ENCODE results near the gene THEM4.

The THEM4 gene

DNA sequence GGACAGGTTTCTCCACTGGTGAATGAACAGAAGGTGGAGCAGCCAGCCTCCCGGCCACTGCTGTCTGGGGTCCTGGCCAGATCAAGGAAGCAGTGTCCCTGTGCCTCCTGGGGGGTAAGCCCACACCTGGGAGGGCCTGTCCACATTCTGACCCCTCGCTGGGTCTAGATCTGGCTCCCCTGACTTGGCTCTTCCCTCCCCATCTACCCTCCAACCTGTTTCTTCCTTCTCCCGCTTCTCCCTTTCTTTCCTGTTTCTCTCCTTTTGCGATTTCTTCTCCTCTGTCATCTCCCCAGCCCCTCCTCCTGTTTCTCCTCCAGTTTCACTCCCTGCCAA, 78.1 kb downstream of the THEM4 start:
- TF ChIP-seq, protein P1, sequence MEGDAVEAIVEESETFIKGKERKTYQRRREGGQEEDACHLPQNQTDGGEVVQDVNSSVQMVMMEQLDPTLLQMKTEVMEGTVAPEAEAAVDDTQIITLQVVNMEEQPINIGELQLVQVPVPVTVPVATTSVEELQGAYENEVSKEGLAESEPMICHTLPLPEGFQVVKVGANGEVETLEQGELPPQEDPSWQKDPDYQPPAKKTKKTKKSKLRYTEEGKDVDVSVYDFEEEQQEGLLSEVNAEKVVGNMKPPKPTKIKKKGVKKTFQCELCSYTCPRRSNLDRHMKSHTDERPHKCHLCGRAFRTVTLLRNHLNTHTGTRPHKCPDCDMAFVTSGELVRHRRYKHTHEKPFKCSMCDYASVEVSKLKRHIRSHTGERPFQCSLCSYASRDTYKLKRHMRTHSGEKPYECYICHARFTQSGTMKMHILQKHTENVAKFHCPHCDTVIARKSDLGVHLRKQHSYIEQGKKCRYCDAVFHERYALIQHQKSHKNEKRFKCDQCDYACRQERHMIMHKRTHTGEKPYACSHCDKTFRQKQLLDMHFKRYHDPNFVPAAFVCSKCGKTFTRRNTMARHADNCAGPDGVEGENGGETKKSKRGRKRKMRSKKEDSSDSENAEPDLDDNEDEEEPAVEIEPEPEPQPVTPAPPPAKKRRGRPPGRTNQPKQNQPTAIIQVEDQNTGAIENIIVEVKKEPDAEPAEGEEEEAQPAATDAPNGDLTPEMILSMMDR (IDR thresholded peaks at IDR 0.05), result no peak

DNA sequence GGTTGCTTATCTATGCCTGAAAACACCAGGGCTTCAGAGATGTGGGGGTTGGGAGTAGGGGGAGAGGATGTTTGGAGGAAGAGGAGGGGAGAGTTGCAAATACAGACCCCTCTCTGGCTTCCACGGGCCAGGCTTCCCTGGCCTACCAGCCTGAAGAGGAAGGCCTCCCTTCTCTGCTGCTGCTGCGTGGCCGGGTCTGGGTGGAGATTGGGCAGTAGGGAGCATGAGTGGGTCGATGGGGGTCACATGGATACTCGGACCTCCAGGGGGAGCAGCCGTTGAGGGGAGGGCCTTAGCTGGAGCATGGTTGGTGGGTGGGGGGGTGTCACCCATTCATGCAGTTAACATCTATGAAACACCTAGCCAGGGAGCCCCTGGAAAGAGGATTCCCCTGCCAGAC, 79.3 kb downstream of the THEM4 start:
- TF ChIP-seq, protein P1 (IDR thresholded peaks at IDR 0.05), result no peak

DNA sequence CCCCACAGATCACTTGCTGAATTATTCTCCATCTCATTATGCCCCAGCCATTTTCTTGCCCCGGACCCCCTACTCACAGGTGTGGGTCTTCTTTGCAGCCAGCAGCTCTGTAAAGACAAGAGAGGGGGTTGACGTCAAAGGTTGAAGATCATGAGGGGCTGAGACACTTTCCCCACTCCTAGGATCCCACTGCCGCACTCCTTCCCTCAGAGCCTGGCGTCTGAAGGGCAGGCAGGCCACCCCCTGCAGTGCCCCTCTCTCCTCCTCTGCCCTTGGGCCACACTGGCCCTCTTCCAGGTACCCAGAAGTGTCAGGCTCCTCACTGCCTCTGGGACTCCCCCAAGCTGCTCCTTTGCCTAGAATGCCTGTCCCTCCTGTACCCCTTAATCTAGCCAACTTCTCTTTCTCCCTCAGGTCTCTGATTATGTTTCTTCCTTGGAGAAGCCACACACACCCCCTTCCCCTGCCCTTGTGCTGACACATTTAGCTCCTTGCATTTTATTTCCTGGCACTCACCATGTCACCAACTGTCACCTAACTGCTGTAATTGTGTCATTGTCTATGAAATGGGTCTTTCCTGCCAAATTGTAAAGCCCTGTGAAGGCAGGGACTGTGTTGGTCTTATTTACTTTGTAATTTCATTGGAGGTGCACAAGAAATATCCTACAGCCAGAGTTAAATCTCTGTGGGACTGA, 79.8 kb downstream of the THEM4 start:
- TF ChIP-seq, protein P1 (IDR thresholded peaks at IDR 0.05), result no peak

DNA sequence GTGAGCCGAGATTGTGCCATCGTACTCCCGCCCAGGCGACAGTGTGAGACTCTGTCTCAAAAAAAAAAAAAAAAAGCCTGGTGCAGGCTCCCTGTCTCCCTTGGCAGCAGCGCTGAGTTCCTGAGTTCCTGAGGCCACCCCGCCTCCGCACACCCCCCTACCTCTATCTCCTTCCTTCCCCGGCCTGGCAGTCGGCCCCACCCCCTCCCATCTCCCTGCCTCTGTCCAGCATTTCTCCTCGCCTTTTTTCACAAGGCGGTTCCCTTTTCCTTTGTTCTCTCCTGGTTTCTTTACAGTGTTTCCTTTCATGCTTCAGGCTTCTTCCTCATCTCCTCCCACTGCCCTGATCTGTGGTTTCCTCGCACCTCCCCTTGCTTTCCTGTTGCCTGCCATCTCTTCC, 80.4 kb downstream of the THEM4 start:
- TF ChIP-seq, protein P1 (IDR thresholded peaks at IDR 0.05), result no peak

DNA sequence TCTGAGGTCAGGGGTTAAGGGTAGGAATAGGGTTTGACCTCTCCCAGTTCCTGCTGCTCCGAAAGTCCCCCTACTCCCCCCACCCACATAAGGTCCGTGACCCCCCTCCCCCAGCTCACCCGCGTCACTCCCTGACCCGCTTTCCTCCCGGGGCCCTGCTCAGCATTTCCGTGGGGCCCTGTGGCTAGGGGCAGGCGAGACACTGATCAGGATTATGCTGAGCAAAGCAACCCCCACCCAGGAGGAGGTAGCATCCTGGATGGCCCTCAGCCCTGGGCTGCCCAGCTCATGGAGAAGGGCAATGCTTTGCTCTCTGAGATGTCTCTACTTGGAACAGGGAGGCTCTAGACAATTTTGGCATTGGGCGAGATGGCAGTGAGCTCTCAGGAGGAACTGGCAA, 81.5 kb downstream of the THEM4 start:
- TF ChIP-seq, protein P1 (IDR thresholded peaks at IDR 0.05), result no peak

DNA sequence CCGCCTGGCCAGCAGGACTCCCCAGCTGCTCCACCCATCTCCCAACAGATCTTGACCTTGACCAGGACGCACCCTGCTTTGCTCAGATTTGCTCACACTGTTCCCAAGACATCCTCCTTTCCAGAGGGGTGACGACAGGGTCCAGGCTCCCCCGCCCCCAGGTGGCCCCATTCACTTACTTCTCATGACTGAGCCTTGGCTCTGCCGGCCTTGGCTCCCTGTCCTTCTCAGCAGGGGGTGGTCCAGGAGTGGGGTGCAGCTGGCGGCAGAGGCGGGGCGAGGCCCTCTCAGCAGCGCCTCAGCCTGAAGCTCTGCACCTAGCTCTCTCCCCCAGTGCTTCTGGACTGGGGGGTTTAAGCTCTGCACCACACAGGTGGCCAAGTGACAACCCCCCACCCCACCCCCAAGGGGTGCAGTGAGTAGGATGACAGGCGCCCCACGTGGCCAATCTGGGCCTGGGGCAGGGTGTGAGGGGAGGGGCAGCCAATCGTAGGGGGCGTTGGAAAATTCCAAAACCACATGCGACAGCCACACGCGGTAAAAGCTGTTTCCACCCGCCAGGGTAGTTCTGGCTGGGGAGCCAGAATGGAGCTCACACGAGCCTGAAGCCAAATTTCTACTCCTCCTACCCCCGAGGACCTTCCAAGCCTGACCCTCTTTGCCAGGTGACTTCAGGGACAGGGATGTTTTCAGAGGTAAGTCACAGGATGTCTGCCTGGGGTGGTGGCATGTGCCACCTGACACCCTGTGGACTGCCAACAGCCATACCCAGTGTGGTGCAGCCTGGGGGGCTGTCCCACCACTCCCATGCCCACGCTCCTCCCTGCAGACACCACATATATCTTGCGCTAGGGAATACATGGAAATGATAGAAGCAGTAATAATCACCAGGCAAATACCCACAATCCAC, 83.3 kb downstream of the THEM4 start:
- TF ChIP-seq, protein P1 (IDR thresholded peaks at IDR 0.05), result no peak

DNA sequence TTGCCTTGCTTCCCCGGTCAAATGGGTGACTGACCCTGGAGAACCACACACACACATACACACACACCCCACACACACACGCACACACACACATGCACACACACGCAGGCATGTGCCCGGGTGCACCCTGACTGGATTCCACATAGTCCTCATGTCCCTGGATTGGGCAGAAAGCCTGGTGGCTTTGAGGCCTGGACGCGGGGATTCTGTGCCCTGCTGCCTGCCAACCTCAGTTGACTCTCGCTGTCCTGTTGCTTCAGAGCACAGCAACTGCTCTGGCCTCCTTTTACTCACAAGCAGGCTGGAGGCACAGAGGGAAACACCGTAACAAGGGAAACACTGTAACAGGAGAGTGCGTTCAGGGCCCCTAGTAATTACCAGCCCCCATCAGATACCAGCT, 84.1 kb downstream of the THEM4 start:
- TF ChIP-seq, protein P1 (IDR thresholded peaks at IDR 0.05), result no peak
